Activated effector memory CD4-positive, alpha-beta T cell treated with Interleukin-2 at 50 U/mL for 16 hours (primary cell): ENCODE measurements around the gene MAPK1.
A peak's percentile ranks its signal among the peaks of the same experiment; 100 is the strongest.
"Not testable (repeated sequence)": the region's sequence is repeated elsewhere in the genome, so short reads cannot be mapped to it uniquely, and the experiment has no call there.

ENCODE experiments used
- DNase-seq: peaks from one replicate; pipeline ENCODE4 v3.0.0-alpha.2; 2020

MAPK1 gene

GRCh38 chr22:21719024-21719423 lies 148.4 kb downstream of the MAPK1 start:
- DNase-seq = no peak

- DNase-seq = no peak
These were observed 148.9 kb downstream of the MAPK1 start for GRCh38 chr22:21718499-21718898.

- not testable (repeated sequence) for DNase-seq
These were observed 150.9 kb downstream of the MAPK1 start for GRCh38 chr22:21716395-21717122.

- no peak for DNase-seq
These were observed 152.7 kb downstream of the MAPK1 start for GRCh38 chr22:21714786-21715185.

GRCh38 chr22:21714059-21714770 lies 153.2 kb downstream of the MAPK1 start:
- no peak for DNase-seq

GRCh38 chr22:21713428-21714058 lies 153.9 kb downstream of the MAPK1 start:
- no peak for DNase-seq

- DNase-seq = peak; percentile 35
These were observed 154.6 kb downstream of the MAPK1 start for GRCh38 chr22:21712751-21713427.

- no peak for DNase-seq
These were observed 155.6 kb downstream of the MAPK1 start for GRCh38 chr22:21711851-21712250.

GRCh38 chr22:21710156-21710555 lies 157.3 kb downstream of the MAPK1 start:
- no peak for DNase-seq

GRCh38 chr22:21709688-21710087 lies 157.8 kb downstream of the MAPK1 start:
- no peak for DNase-seq

- no peak for DNase-seq
These were observed 158.5 kb downstream of the MAPK1 start for GRCh38 chr22:21708960-21709359.

GRCh38 chr22:21707677-21708076 lies 159.8 kb downstream of the MAPK1 start:
- no peak for DNase-seq
